HPDE6-E6E7 (cell line): ENCODE results near the gene ZNF92.
"Not testable (repeated sequence)": the region's sequence is repeated elsewhere in the genome, so short reads cannot be mapped to it uniquely, and the experiment has no call there.

ENCODE experiments used
- DNase-seq: peaks from one replicate; pipeline ENCODE4 v3.0.0; 2011; ENCODE audit warnings: missing footprints; ENCODE audit errors: extremely low spot score

The ZNF92 gene

DNA sequence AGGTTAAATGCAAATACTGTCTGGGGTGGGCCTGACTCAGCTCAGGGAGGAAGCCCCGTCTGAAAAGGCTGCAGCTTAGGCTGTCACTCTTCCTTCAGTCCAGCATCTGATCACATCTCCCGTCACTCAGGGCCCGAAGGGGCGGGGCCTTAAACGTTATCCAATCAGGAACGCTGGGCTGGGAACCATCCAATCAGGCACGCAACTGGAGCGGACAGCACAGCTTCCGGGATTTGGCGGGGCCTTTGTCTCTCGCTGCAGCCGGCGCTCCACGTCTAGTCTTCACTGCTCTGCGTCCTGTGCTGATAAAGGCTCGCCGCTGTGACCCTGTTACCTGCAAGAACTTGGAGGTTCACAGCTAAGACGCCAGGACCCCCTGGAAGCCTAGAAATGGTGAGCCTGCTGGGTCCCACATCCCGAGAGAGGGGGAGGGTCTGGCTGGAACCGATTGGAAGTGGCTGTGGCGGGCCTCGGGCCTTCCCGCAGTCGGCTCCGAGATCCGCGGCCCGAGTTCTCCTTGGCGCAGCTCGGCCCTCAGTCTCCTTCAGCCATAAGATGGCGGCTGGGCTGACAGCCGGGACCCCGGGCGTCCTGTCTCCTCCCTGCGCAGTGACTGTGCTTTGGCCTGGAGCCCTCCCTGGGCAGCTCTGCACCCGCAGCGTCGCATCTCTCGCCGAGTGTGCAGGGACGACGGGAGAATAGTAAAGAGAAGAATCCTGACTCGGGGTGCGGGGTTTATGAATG, at the start of gene ZNF92:
Gene ZNF92, plus strand, starts transcription at position 248 of the 744 bp plus-strand sequence. Its CDS starts 143 bp downstream, at position 391.
- DNase-seq, result peak; percentile 96

GRCh38 chr7:65325793-65326432, 47.7 kb upstream of the ZNF92 start:
- no peak for DNase-seq

- no peak for DNase-seq
Measured at GRCh38 chr7:65338346-65338745, 35.3 kb upstream of the ZNF92 start.

DNA sequence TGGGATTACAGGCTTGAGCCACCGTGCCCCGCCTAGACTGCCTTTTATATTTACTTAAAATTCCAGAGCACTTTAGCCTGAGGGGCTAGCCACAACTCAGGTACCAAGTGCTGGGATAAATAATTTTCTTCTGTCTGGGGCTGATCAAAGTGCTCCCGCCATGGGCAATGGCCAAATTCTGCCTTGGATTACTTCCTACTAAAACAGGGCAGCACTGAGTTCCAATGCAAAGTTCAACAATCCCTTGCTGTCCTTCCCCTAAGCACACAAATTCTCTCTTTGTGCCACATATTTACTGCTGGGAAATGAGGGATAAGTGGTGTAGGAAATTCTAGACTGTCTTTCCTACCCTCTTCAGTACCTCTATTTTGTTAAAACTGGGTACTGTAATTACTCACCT, 34.4 kb upstream of the ZNF92 start:
- DNase-seq, result no peak

- no peak for DNase-seq
Measured at GRCh38 chr7:65342723-65343629, 30.7 kb upstream of the ZNF92 start.

DNA sequence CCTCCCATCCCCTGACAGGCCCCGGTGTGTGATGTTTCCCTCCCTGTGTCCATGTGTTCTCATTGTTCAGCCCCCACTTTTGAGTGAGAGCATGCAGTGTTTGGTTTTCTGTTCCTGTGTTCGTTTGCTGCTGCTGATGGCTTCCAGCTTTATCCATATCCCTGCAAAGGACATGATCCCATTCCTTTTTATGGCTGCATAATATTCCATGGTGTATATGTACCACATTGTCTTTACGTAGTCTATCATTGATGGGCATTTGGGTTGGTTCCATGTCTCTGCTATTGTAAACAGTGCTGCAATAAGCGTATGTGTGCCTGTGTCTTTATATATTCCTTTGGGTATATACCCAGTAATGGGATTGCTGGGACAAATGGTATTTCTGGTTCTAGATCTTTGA, 29.1 kb upstream of the ZNF92 start:
- DNase-seq, result not testable (repeated sequence)

DNA sequence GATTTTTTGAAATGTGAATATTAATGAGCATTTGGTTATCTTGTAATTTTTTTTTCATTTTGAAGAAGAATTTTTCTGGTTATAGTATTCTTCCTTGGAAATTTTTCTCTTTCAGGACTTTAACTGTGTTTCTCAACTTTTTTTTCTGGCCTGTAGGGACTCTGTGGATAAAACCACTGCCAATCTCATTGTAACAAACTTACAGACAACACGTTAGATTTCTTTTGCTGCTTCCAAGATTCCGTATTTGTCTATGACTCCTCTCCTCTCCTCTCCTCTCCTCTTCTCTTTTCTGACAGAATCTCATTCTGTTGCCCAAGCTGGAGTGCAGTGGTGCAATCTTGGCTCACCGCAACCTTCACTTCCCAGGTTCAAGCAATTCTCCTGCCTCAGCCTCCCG, 19.4 kb upstream of the ZNF92 start:
- no peak for DNase-seq

- no peak for DNase-seq
Measured at GRCh38 chr7:65369843-65370242, 3.8 kb upstream of the ZNF92 start.

DNA sequence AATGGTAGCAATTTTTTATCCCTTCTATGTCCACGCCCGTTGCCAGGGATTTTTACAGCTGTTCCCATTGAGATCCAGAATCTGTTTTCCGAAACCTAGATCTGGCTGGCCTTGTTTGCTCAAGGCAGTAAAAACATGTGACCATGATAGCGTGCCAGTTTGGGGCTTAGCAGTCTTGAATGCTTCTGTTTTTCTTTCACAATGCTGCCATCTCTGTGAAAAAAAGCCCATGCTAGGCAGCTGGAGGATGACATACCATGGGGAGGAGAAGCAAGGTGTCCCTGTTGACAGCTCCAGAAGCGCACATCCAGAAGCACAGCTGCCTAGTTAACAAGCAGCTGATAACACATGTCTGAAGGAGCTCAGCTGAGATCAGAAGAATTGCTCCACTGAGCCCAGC, 2.2 kb upstream of the ZNF92 start:
- DNase-seq, result no peak

DNA sequence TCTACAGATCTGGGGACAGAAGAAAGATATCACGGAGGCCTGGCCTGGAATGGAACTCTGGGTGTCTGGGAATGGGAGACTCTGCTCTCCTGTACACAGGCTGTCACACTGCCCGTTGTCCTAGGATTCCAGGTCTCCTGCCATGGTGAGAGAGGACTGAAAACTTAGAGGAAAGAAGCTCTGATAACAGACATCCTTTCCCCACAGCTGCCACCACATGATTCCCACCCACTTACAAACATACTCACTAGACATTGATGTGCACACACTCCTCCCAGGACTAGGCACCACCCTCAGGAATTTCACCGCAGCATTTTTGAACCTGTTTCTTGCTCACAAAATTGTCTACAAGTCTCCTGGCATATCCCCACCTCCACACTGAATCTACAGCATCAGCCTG, 5.7 kb downstream of the ZNF92 start:
- no peak for DNase-seq

GRCh38 chr7:65381742-65382141, 8.1 kb downstream of the ZNF92 start:
- DNase-seq, result no peak

DNA sequence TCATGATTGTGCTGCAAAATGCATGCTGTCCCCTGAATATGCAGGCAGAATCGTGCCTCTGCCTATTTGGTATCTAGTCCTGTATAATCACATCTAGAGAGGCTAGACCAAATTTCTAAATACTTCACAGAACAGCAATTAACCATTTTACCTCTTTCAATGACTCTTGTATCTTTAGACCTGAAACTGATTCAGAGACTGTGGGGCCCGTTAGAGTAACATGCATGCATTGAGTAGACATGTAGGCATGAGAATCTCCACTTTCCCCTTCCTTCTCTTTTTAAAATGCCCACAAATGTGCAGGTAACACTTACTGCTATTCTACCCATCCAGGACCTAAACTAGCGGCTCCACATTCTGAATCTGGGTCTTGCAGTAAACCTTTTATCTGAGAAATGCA, 8.8 kb downstream of the ZNF92 start:
- no peak for DNase-seq

GRCh38 chr7:65387891-65388290, 14.2 kb downstream of the ZNF92 start:
- DNase-seq, result no peak

DNA sequence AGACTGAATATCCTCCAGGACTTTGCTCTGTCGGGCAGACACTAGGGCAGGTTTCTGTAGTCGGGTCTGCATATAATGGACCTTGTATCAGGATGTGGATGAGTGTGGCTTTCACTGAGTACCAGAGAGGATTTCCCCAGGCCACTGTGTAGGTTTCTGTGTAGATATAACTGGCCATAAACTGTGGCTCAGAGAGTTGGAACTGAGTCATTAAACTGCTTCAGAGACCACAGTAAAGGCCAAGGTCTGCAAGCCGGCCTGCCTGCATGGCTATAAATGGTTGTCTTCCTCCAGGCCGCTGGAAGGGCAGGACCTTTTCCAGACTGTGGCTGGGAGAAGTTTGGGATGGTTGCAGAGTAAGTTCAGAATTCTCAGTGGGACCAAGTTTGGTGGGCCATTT, 16.9 kb downstream of the ZNF92 start:
- no peak for DNase-seq

DNA sequence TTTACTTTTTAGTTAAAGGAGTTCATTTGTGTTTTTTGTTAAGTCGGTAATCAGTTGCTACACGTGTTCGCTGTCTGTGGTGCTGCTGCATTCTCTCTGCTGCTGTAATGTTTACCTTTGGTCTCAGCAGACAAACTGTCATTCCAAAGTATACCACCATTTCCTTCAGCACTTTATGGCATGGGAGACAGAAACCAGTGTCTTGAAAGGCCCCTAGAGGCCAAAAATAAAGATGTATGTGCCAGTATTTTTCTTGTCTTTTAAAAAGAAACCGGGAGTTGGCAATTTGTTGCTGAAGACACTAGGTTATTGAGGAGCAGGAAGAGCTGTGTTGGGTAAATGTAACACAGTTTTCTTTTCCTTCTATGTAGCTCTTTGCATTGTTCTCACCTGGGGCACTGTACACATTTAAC, 24.1 kb downstream of the ZNF92 start:
- DNase-seq, result no peak

DNA sequence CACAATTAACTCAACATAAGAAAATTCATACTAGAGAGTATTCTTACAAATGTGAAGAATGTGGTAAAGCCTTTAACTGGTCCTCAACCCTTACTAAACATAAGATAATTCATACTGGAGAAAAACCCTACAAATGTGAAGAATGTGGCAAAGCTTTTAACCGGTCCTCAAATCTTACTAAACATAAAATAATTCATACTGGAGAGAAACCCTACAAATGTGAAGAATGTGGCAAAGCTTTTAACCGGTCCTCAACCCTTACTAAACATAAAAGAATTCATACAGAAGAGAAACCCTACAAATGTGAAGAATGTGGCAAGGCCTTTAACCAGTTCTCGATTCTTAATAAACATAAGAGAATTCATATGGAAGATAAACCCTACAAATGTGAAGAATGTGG, 25.0 kb downstream of the ZNF92 start:
- DNase-seq, result not testable (repeated sequence)

- not testable (repeated sequence) for DNase-seq
Measured at GRCh38 chr7:65399101-65399500, 25.4 kb downstream of the ZNF92 start.

GRCh38 chr7:65404020-65404419, 30.4 kb downstream of the ZNF92 start:
- no peak for DNase-seq

- DNase-seq, result not testable (repeated sequence)
Measured at GRCh38 chr7:65406706-65407105, 33.1 kb downstream of the ZNF92 start.

DNA sequence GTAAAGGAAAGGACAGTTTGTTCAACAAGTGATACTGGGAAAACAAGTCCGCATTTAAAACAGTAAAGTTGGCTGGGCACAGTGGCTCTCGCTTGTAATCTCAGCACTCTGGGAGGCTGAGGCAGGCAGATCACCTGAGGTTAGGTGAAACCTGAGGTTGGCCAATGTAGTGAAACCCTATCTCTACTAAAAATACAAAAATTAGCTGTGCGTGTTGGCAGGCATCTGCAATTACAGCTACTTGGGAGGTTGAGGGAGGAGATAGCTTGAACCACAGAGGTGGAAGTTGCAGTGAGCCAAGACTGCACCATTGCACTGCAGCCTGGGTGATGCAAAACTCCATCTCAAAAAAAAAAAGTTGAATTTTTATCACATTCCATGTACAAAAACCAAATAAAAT, 35.7 kb downstream of the ZNF92 start:
- DNase-seq, result no peak

- DNase-seq, result no peak
Measured at GRCh38 chr7:65411249-65411648, 37.6 kb downstream of the ZNF92 start.

DNA sequence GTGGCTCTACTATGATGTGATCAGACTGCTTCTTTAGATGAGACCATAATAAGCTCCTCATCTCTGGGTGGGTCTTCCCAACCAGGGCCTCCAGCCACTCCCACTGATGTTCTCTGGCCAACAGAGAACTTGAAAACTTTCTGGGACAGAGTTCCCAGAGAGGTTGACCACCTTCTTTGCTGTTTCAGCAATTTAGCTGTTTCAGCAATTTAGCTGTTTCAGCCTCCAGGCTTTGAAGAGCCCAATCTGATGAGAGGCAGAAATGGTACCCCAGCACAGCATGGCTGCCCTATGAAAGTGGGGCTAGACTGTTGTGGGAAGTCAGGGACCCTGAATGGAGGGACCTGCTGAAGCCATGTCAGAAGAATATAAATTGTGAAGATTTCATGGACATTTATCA, 49.0 kb downstream of the ZNF92 start:
- DNase-seq, result no peak
